IMR-90 (cell line): ENCODE data around the gene NYAP1.

Source experiments
- CEBPB ChIP-seq: IDR thresholded peaks from 2 replicates; pipeline ENCODE4 v1.6.1; 2012; ENCODE audit warnings: low read depth, low read length, improper control_type of control experiment
- CHD1 ChIP-seq: IDR thresholded peaks from 2 replicates; pipeline ENCODE4 v1.6.1; 2012; ENCODE audit warnings: low read depth, low read length, improper control_type of control experiment
- MAFK ChIP-seq: IDR thresholded peaks from 2 replicates; pipeline ENCODE4 v1.6.1; 2012; ENCODE audit warnings: low read depth, low read length, improper control_type of control experiment
- POLR2A ChIP-seq: IDR thresholded peaks from 2 replicates; pipeline ENCODE4 v1.6.1; 2012; ENCODE audit warnings: mild to moderate bottlenecking, low read depth, low read length
- RAD21 ChIP-seq: IDR thresholded peaks from 2 replicates; pipeline ENCODE4 v1.6.1; 2012; ENCODE audit warnings: low read length, improper control_type of control experiment
- RCOR1 ChIP-seq: IDR thresholded peaks from 2 replicates; pipeline ENCODE4 v1.6.1; 2012; ENCODE audit warnings: mild to moderate bottlenecking, low read length, improper control_type of control experiment; ENCODE audit not compliant: insufficient replicate concordance
- TF ChIP-seq, protein P1 (sequence below): conservative IDR thresholded peaks from 2 replicates; pipeline ENCODE4 v1.5.1; 2012; ENCODE audit warnings: mild to moderate bottlenecking, low read depth, low read length, improper control_type of control experiment
- TF ChIP-seq, protein P2 (sequence below): fragments of 150-350 bp; IDR thresholded peaks from 2 replicates; pipeline ENCODE4 v1.6.1; 2016; ENCODE audit warnings: low read depth, mild to moderate bottlenecking, low read length, moderate library complexity, borderline replicate concordance

DNA sequence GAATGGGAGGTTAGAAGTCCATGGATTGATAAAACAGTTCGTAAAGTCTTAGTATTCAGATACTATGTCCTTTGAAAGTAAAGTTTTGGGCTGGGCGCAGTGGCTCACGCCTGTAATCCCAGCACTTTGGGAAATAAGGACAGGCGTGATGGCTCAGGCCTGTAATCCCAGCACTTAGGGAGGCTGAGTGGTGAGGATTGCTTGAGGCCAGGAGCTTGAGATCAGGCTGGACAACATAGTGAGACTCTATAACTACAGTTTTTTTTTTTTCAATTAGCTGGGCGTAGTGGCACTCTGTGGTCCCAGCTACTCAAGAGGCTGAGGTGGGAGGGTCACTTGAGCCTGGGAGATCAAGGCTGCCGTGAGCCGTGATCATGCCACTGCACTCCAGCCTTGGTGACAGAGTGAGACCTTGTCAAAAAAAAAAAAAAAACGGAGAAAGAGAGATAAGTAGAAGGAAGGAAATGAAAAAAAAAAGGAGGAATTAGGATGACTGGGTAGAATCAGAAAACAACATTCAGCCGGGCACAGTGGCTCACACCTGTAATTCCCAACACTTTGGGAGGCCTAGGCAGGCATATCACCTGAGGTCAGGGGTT is 29.6 kb downstream of the NYAP1 start:
- TF ChIP-seq, protein P1, sequence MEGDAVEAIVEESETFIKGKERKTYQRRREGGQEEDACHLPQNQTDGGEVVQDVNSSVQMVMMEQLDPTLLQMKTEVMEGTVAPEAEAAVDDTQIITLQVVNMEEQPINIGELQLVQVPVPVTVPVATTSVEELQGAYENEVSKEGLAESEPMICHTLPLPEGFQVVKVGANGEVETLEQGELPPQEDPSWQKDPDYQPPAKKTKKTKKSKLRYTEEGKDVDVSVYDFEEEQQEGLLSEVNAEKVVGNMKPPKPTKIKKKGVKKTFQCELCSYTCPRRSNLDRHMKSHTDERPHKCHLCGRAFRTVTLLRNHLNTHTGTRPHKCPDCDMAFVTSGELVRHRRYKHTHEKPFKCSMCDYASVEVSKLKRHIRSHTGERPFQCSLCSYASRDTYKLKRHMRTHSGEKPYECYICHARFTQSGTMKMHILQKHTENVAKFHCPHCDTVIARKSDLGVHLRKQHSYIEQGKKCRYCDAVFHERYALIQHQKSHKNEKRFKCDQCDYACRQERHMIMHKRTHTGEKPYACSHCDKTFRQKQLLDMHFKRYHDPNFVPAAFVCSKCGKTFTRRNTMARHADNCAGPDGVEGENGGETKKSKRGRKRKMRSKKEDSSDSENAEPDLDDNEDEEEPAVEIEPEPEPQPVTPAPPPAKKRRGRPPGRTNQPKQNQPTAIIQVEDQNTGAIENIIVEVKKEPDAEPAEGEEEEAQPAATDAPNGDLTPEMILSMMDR: no peak
- no peak for TF ChIP-seq RAD21
- TF ChIP-seq POLR2A: no peak
- TF ChIP-seq MAFK: no peak
- TF ChIP-seq, protein P2, sequence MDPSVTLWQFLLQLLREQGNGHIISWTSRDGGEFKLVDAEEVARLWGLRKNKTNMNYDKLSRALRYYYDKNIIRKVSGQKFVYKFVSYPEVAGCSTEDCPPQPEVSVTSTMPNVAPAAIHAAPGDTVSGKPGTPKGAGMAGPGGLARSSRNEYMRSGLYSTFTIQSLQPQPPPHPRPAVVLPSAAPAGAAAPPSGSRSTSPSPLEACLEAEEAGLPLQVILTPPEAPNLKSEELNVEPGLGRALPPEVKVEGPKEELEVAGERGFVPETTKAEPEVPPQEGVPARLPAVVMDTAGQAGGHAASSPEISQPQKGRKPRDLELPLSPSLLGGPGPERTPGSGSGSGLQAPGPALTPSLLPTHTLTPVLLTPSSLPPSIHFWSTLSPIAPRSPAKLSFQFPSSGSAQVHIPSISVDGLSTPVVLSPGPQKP: no peak
- TF ChIP-seq CEBPB: no peak
- TF ChIP-seq RCOR1: no peak
- TF ChIP-seq CHD1: no peak
